CD14-positive monocyte (primary cell): ENCODE data around the gene GRID2. TPM values are rescaled to one million over a fixed set of nuclear protein-coding genes. Genes with fewer than 3 reads are reported as not detected.

Source experiments
- DNase-seq, 3 donors: peaks; one replicate each; pipeline ENCODE4 v3.0.0-alpha.2; 2011 to 2022
- H2AFZ ChIP-seq: 2 replicates; pipeline ENCODE4 v1.6.0; 2012; ENCODE audit warnings: mild to moderate bottlenecking, low read depth, low read length, inconsistent platforms; ENCODE audit not compliant: insufficient read depth, poor library complexity, severe bottlenecking
- H3K27ac ChIP-seq, 2 donors: 1 replicate in 1 of 2; 2 replicates in 1 of 2; pipeline ENCODE4 v1.5.1; 2012 to 2013; ENCODE audit warnings: low read length in 2 of 2, control low read depth in 1 of 2, inconsistent platforms in 1 of 2, low read depth in 1 of 2, mild to moderate bottlenecking in 1 of 2
- H3K27me3 ChIP-seq, 2 donors: one replicate each; pipeline versions ENCODE4 v1.6.0 to v1.6.1; 2011 to 2013; ENCODE audit warnings: low read length in 2 of 2; ENCODE audit not compliant: control insufficient read depth in 2 of 2, insufficient read depth in 2 of 2
- H3K36me3 ChIP-seq, 2 donors: replicated peaks in 1 of 2; 1 replicate in 1 of 2; 2 replicates in 1 of 2; pipeline versions ENCODE4 v1.5.1 to v1.6.1; 2012 to 2013; ENCODE audit warnings: low read length in 2 of 2, control low read depth in 1 of 2, inconsistent platforms in 1 of 2, mild to moderate bottlenecking in 1 of 2; ENCODE audit not compliant: insufficient read depth in 2 of 2, control insufficient read depth in 1 of 2
- H3K4me1 ChIP-seq, 2 donors: 1 replicate in 1 of 2; 2 replicates in 1 of 2; pipeline versions ENCODE4 v1.5.1 to v1.6.1; 2012 to 2013; ENCODE audit warnings: low read length in 2 of 2, control low read depth in 1 of 2, inconsistent platforms in 1 of 2, mild to moderate bottlenecking in 1 of 2, moderate library complexity in 1 of 2; ENCODE audit not compliant: insufficient read depth in 2 of 2, control insufficient read depth in 1 of 2
- H3K4me2 ChIP-seq: replicated peaks from 2 replicates; pipeline ENCODE3; 2012; ENCODE audit warnings: low read length, moderate library complexity, mild to moderate bottlenecking; ENCODE audit not compliant: poor library complexity, severe bottlenecking; ENCODE audit errors: extremely low read depth
- H3K4me3 ChIP-seq, 3 experiments: fragments of 200-600 bp in 1 of 3; sonication (generic) in 1 of 3; replicated peaks in 1 of 3; 1 replicate in 2 of 3; 2 replicates in 1 of 3; pipeline ENCODE4 v1.5.1; 2011 to 2013; ENCODE audit warnings: low read length in 3 of 3, mild to moderate bottlenecking in 3 of 3, control low read depth in 2 of 3, low read depth in 2 of 3, inconsistent platforms in 1 of 3, moderate library complexity in 1 of 3
- H3K79me2 ChIP-seq: 2 replicates; pipeline ENCODE4 v1.6.0; 2012; ENCODE audit warnings: mild to moderate bottlenecking, control low read depth, inconsistent platforms, low read length, moderate library complexity; ENCODE audit not compliant: insufficient read depth
- H3K9ac ChIP-seq: 2 replicates; pipeline ENCODE4 v1.6.0; 2017; ENCODE audit warnings: low read length, mild to moderate bottlenecking; ENCODE audit not compliant: insufficient read depth, poor library complexity, severe bottlenecking
- H3K9me3 ChIP-seq, 2 donors: replicated peaks in 1 of 2; 1 replicate in 1 of 2; 2 replicates in 1 of 2; pipeline versions ENCODE4 v1.5.1 to v1.6.1; 2012 to 2013; ENCODE audit warnings: low read length in 2 of 2, control low read depth in 1 of 2; ENCODE audit not compliant: control insufficient read depth in 1 of 2, insufficient read depth in 1 of 2
- H4K20me1 ChIP-seq: 2 replicates; pipeline ENCODE4 v1.6.0; 2012; ENCODE audit warnings: mild to moderate bottlenecking, low read length, control low read depth, moderate library complexity; ENCODE audit not compliant: insufficient read depth
- H3K27ac Mint-ChIP-seq, 7 donors: one replicate each; pipeline ENCODE4 v1.8.0; 2020; ENCODE audit warnings: mild to moderate bottlenecking in 7 of 7, mixed read lengths in 7 of 7, moderate library complexity in 6 of 7, inconsistent platforms in 2 of 7
- H3K27me3 Mint-ChIP-seq, 3 donors: one replicate each; pipeline ENCODE4 v1.8.0; 2021 to 2022; ENCODE audit warnings: low read depth in 3 of 3, mild to moderate bottlenecking in 3 of 3, mixed read lengths in 3 of 3, moderate library complexity in 3 of 3, inconsistent platforms in 1 of 3
- H3K36me3 Mint-ChIP-seq, 2 donors: one replicate each; pipeline ENCODE4 v1.8.0; 2020; ENCODE audit warnings: mixed read lengths in 2 of 2, inconsistent platforms in 1 of 2, mild to moderate bottlenecking in 1 of 2
- H3K4me1 Mint-ChIP-seq: one replicate; pipeline ENCODE4 v1.8.0; 2020; ENCODE audit warnings: mild to moderate bottlenecking, mixed read lengths
- H3K4me3 Mint-ChIP-seq, 2 donors: one replicate each; pipeline ENCODE4 v1.8.0; 2020; ENCODE audit warnings: mild to moderate bottlenecking in 2 of 2, mixed read lengths in 2 of 2, moderate library complexity in 1 of 2
- H3K9me3 Mint-ChIP-seq, 7 donors: one replicate each; pipeline ENCODE4 v1.8.0; 2020 to 2022; ENCODE audit warnings: mixed read lengths in 7 of 7, mild to moderate bottlenecking in 6 of 7, moderate library complexity in 6 of 7, inconsistent platforms in 2 of 7
- WGBS: methylation state at CpG from one replicate; pipeline ENCODE4 v1.1.5; 2013; ENCODE audit warnings: missing lambda C conversion rate; ENCODE audit not compliant: insufficient coverage; 5-methylcytosine and 5-hydroxymethylcytosine counted together
- intact Hi-C, 2 donors: fragments of 100-400 bp; cut with micrococcal nuclease; formaldehyde crosslinking; loops; one replicate each; pipeline versions ENCODE4 v1.15.0 to v1.15.1; 2023
- polyA plus RNA-seq, 3 donors: library from polyadenylated mRNA; depleted of rRNA in 1 of 3; unstranded in 2 of 3; stranded (reverse) in 1 of 3; fragments of 300-500 nt in 2 of 3; fragments of >200 nt in 1 of 3; fragmentation: Illumina TruSeq in 2 of 3; gene quantifications; 1 replicate in 2 of 3; 2 replicates in 1 of 3; pipeline ENCODE4 v1.2.3, GENCODE V29; 2012 to 2021
- TF ChIP-seq, protein P1 (sequence below): fragments of 200-600 bp; IDR thresholded peaks from one replicate; pipeline ENCODE4 v1.8.0; 2022; ENCODE audit warnings: antibody characterized with exemption, mild to moderate bottlenecking

The GRID2 gene
- polyA plus RNA-seq, 3 donors = not detected

DNA sequence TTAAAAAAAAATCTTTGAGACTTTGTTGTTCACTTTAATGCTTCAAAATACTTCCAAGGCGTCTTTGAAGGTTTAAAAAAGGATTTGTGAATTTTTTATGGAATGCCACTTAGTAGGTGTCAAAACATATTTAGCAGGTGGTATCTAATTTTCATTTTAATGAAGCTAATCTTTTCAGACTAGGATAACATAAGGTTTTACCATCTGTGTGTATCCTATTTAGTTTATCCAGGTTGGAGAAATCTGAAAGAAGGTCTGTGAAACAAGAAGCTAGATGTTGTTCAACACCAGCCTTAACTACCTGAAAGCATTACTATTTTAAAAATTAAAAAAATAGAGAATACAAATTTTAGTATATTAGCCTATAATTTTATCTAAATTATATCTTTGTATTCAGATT, 193.4 kb downstream of the GRID2 start:
- H2AFZ ChIP-seq = no peak overlapping the region
- H3K4me3 ChIP-seq = no peak overlapping the region
- no peak for DNase-seq
- Mint-ChIP-seq H3K9me3 (no peaks in the 10 kb centered on the region), H3K27me3 (no peaks in the 10 kb centered on the region), H3K27ac (no peak overlapping the region), H3K36me3 (no peaks in the 10 kb centered on the region), H3K4me3 (no peak overlapping the region), H3K4me1 (no peaks in the 10 kb centered on the region)
- TF ChIP-seq, protein P1, sequence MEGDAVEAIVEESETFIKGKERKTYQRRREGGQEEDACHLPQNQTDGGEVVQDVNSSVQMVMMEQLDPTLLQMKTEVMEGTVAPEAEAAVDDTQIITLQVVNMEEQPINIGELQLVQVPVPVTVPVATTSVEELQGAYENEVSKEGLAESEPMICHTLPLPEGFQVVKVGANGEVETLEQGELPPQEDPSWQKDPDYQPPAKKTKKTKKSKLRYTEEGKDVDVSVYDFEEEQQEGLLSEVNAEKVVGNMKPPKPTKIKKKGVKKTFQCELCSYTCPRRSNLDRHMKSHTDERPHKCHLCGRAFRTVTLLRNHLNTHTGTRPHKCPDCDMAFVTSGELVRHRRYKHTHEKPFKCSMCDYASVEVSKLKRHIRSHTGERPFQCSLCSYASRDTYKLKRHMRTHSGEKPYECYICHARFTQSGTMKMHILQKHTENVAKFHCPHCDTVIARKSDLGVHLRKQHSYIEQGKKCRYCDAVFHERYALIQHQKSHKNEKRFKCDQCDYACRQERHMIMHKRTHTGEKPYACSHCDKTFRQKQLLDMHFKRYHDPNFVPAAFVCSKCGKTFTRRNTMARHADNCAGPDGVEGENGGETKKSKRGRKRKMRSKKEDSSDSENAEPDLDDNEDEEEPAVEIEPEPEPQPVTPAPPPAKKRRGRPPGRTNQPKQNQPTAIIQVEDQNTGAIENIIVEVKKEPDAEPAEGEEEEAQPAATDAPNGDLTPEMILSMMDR = no peak
- no peaks in the 10 kb centered on the region for H3K9me3 ChIP-seq
- no peaks in the 10 kb centered on the region for H3K27me3 ChIP-seq
- no peak overlapping the region for H3K9ac ChIP-seq
- intact Hi-C loops = no loop called here
- H3K79me2 ChIP-seq = no peaks in the 10 kb centered on the region
- H3K4me1 ChIP-seq = no peaks in the 10 kb centered on the region
- no CpG with 5 or more reads among the region's 1 CpG for WGBS
- no peak overlapping the region for H3K4me2 ChIP-seq
- H4K20me1 ChIP-seq = no peaks in the 10 kb centered on the region
- no peaks in the 10 kb centered on the region for H3K36me3 ChIP-seq
- no peak overlapping the region for H3K27ac ChIP-seq

DNA sequence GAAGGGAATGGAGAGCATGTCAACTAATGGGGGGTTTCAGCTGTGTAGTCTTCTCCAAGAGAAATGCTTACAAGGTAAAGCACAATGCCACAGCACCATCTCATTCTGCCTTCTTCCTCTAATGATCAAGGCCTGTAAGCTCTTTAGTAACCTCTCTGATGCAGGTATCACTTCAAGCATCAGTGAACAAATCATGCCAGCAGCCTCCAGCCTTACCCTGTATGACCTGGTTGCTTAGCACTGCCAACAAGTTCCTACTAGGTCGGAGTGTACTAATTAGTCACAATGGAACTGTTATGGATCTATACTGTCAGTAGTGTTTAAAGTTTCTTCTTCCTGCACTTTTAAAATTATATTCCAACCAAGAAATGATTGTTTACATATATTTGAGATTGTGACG, 197.7 kb downstream of the GRID2 start:
- Mint-ChIP-seq H3K27ac (no peak overlapping the region), H3K27me3 (no peaks in the 10 kb centered on the region), H3K36me3 (no peaks in the 10 kb centered on the region), H3K4me3 (no peak overlapping the region), H3K4me1 (no peaks in the 10 kb centered on the region), H3K9me3 (no peaks in the 10 kb centered on the region)
- no peak overlapping the region for H3K9ac ChIP-seq
- intact Hi-C loops = no loop called here
- no peak overlapping the region for H3K4me2 ChIP-seq
- H3K27ac ChIP-seq = no peak overlapping the region
- no peaks in the 10 kb centered on the region for H3K9me3 ChIP-seq
- no peaks in the 10 kb centered on the region for H3K4me1 ChIP-seq
- H3K79me2 ChIP-seq = no peaks in the 10 kb centered on the region
- H3K27me3 ChIP-seq = no peaks in the 10 kb centered on the region
- WGBS = no CpG with 5 or more reads among the region's 2 CpGs
- DNase-seq = no peak
- H3K4me3 ChIP-seq = no peak overlapping the region
- no peaks in the 10 kb centered on the region for H3K36me3 ChIP-seq
- no peaks in the 10 kb centered on the region for H4K20me1 ChIP-seq
- TF ChIP-seq, protein P1 = no peak
- no peak overlapping the region for H2AFZ ChIP-seq
